Endothelial cell of umbilical vein (primary cell): ENCODE measurements around the gene OR2D3.

Experiments
- CTCF ChIP-seq, 2 donors: IDR thresholded peaks; 1 replicate in 1 of 2; 2 replicates in 1 of 2; pipeline ENCODE4 v1.5.1; 2011; ENCODE audit warnings: low read length in 2 of 2, mild to moderate bottlenecking in 2 of 2, moderate library complexity in 2 of 2, control low read depth in 1 of 2, inconsistent platforms in 1 of 2, low read depth in 1 of 2; ENCODE audit not compliant: insufficient read depth in 1 of 2; ENCODE audit errors: extremely low read depth in 1 of 2
- EZH2 ChIP-seq: IDR thresholded peaks from 2 replicates; pipeline ENCODE4 v1.6.1; 2012; ENCODE audit warnings: borderline replicate concordance, low read depth, mild to moderate bottlenecking, moderate library complexity, low read length, inconsistent platforms; ENCODE audit not compliant: severe bottlenecking
- POLR2A ChIP-seq: IDR thresholded peaks from 2 replicates; pipeline ENCODE4 v1.6.1; 2012; ENCODE audit warnings: low read depth, mild to moderate bottlenecking, control low read depth, low read length
- POLR2AphosphoS5 ChIP-seq: IDR thresholded peaks from 2 replicates; pipeline ENCODE4 v1.6.1; 2012; ENCODE audit warnings: low read depth, mild to moderate bottlenecking, control low read depth, low read length, moderate library complexity; ENCODE audit not compliant: insufficient read depth

GRCh38 chr11:6892400-6892799 is 28.4 kb upstream of the OR2D3 start, which contains the start of gene OR2D2:
- no peak for TF ChIP-seq POLR2AphosphoS5
- no peak for TF ChIP-seq EZH2
- TF ChIP-seq CTCF (IDR thresholded peaks at IDR 0.05; ENCODE audit: extremely low read depth in 1 of 2, insufficient read depth in 1 of 2, low read depth in 1 of 2, low read length in 2 of 2), result no peak
- TF ChIP-seq POLR2A, result no peak
